ENCODE results near the gene B4GALNT4.

The B4GALNT4 gene

GRCh38 chr11:425301-425700 is 56.0 kb downstream of the B4GALNT4 start:
- no peak for DNase-seq

GRCh38 chr11:426851-427250 is 57.6 kb downstream of the B4GALNT4 start:
- no peak for DNase-seq

- no peak for DNase-seq
Observed at GRCh38 chr11:428295-428694, 59.0 kb downstream of the B4GALNT4 start.

- no peak for DNase-seq
Observed at GRCh38 chr11:429391-429790, 60.1 kb downstream of the B4GALNT4 start.

GRCh38 chr11:429931-430456 is 60.7 kb downstream of the B4GALNT4 start:
- DNase-seq = no peak

All from activated gamma-delta T cell treated with Interleukin-2 at 50 U/mL for 16 hours (primary cell).